NCI-H226 (cell line): ENCODE results near the gene CDH4.

Experiments used
- DNase-seq: peaks from one replicate; pipeline ENCODE4 v3.0.0-alpha.2; 2015

CDH4 gene

GRCh38 chr20:61588411-61589385, 336.6 kb downstream of the CDH4 start:
- DNase-seq, result peak; percentile 75

- no peak for DNase-seq
Observed at GRCh38 chr20:61590236-61590635, 338.2 kb downstream of the CDH4 start.

GRCh38 chr20:61593516-61593915, 341.5 kb downstream of the CDH4 start:
- no peak for DNase-seq

GRCh38 chr20:61594198-61594597, 342.1 kb downstream of the CDH4 start:
- no peak for DNase-seq

- DNase-seq, result no peak
Observed at GRCh38 chr20:61595216-61595615, 343.2 kb downstream of the CDH4 start.

GRCh38 chr20:61596687-61597330, 344.7 kb downstream of the CDH4 start:
- DNase-seq, result no peak

GRCh38 chr20:61597996-61598395, 345.9 kb downstream of the CDH4 start:
- no peak for DNase-seq

- no peak for DNase-seq
Observed at GRCh38 chr20:61598586-61598985, 346.5 kb downstream of the CDH4 start.

- DNase-seq, result no peak
Observed at GRCh38 chr20:61599061-61599531, 347.0 kb downstream of the CDH4 start.

- DNase-seq, result no peak
Observed at GRCh38 chr20:61599541-61599992, 347.5 kb downstream of the CDH4 start.

- DNase-seq, result no peak
Observed at GRCh38 chr20:61600016-61600415, 348.0 kb downstream of the CDH4 start.

GRCh38 chr20:61601361-61601760, 349.3 kb downstream of the CDH4 start:
- DNase-seq, result no peak

GRCh38 chr20:61601853-61602252, 349.8 kb downstream of the CDH4 start:
- no peak for DNase-seq

GRCh38 chr20:61603715-61604114, 351.7 kb downstream of the CDH4 start:
- DNase-seq, result no peak

- no peak for DNase-seq
Observed at GRCh38 chr20:61604549-61604948, 352.5 kb downstream of the CDH4 start.

- DNase-seq, result no peak
Observed at GRCh38 chr20:61605283-61605682, 353.2 kb downstream of the CDH4 start.

GRCh38 chr20:61605862-61606557, 353.9 kb downstream of the CDH4 start:
- no peak for DNase-seq

- no peak for DNase-seq
Observed at GRCh38 chr20:61608275-61609085, 356.4 kb downstream of the CDH4 start.

- DNase-seq, result no peak
Observed at GRCh38 chr20:61609461-61609860, 357.4 kb downstream of the CDH4 start.

GRCh38 chr20:61611401-61612180, 359.5 kb downstream of the CDH4 start:
- no peak for DNase-seq

- DNase-seq, result no peak
Observed at GRCh38 chr20:61613917-61614705, 362.1 kb downstream of the CDH4 start.
